ENCODE data around the gene MIF.

The MIF gene

DNA sequence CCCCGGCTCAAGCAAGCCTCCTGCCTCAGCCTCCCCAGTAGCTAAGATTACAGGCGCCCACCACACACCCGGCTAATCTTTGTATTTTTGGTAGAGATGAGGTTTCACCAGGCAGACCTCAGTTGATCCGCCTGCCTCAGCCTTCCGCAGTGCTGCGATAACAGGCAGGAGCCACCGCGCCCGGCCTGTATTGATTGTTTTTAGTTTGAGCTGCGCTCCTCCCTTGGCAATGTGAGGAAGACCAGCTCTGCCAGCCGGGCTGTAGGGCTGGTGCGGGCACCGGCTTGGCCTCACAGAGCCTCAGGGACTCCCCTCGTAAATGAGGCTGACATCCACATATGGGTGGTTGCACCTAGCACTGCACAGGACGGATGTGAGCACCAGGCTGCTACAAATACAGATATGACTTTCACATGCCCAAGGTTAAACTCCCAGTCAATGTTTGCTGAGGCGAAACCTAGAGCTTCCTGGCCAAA is 44.0 kb upstream of the MIF start:
- Histone ChIP-seq H3K27me3 (ENCODE audit: low read depth, low read length) (0 out of 2 replicates have a peak, but pooled peaks cover 3% of the 10 kb centered on the region), H3K9ac (ENCODE audit: low read length) (peak overlapping the region; percentile 43), H3K27ac (ENCODE audit: low read length) (peak overlapping the region; percentile 6; the same call in 1 of the 2 replicates), H3K4me2 (ENCODE audit: low read length) (peak overlapping the region; percentile 95), H3K4me3 (ENCODE audit: low read length) (peak overlapping the region; percentile 76), H4K20me1 (ENCODE audit: insufficient read depth, low read length) (no peaks in the 10 kb centered on the region), H2AFZ (ENCODE audit: low read depth, low read length) (peak overlapping the region; percentile 60; the same call in 1 of the 2 replicates), H3K4me1 (ENCODE audit: low read length) (peaks cover 56% of the 10 kb centered on the region), H3K9me3 (ENCODE audit: insufficient read depth, low read length) (no peaks in the 10 kb centered on the region), H3K79me2 (ENCODE audit: low read length) (no peaks in the 10 kb centered on the region), H3K36me3 (replicated peaks; ENCODE audit: low read depth, low read length) (no peaks in the 10 kb centered on the region)
- TF ChIP-seq, protein P1, sequence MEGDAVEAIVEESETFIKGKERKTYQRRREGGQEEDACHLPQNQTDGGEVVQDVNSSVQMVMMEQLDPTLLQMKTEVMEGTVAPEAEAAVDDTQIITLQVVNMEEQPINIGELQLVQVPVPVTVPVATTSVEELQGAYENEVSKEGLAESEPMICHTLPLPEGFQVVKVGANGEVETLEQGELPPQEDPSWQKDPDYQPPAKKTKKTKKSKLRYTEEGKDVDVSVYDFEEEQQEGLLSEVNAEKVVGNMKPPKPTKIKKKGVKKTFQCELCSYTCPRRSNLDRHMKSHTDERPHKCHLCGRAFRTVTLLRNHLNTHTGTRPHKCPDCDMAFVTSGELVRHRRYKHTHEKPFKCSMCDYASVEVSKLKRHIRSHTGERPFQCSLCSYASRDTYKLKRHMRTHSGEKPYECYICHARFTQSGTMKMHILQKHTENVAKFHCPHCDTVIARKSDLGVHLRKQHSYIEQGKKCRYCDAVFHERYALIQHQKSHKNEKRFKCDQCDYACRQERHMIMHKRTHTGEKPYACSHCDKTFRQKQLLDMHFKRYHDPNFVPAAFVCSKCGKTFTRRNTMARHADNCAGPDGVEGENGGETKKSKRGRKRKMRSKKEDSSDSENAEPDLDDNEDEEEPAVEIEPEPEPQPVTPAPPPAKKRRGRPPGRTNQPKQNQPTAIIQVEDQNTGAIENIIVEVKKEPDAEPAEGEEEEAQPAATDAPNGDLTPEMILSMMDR (IDR thresholded peaks at IDR 0.05; ENCODE audit: low read depth, low read length) = no peak
- TF ChIP-seq EZH2phosphoT487 (IDR thresholded peaks at IDR 0.05; ENCODE audit: low read depth) = no peak

DNA sequence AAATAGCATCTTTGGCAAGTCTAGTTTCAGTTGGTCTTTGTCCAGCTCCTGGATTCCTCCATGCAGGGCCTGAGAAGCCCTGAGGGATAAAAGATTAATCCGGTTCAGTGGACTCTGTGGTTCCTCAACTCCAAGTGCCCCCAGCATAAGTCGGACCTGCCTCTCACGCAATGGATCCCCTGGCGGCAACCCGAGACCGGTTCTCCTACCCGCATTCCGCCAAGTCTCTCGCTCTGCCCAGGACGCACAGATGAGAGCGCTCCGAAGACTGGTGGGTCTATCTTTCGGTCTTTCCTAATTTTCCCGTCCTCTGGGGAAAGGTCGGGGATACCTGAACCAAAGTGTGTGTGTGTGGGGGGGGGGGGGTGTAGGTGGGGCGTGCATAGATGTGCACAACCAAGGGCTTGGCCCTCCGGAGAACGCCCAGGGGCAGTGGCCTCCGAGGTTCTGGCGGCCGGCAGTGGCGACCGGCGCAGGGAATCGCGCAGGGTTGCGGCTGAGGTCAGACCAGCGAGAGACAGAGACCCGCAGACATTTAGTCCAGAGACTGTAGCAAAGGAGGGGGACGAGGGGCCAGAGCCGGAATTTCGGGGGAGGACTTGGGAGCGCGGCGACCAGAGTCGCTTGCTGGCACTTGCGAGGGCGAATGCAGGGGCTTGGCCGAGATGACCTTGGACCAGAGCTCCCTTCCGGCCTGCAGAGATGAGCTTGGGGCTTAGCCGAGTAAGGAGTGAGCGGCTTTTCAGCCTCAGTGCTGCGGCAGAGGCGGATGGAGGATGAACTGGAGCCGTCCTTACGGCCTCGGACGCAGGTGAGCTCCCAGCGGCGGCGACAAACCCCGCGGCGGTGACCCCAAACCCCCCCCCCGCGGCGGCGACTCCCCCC is 37.2 kb upstream of the MIF start:
- H4K20me1 ChIP-seq (ENCODE audit: insufficient read depth, low read length) = no peaks in the 10 kb centered on the region
- no peaks in the 10 kb centered on the region for H3K27me3 ChIP-seq (ENCODE audit: low read depth, low read length)
- H3K36me3 ChIP-seq (replicated peaks; ENCODE audit: low read depth, low read length) = no peaks in the 10 kb centered on the region
- H3K4me1 ChIP-seq (ENCODE audit: low read length) = peaks cover 9% of the 10 kb centered on the region
- H3K4me2 ChIP-seq (ENCODE audit: low read length) = peak overlapping the region; percentile 93
- peak overlapping the region; percentile 73 for H3K27ac ChIP-seq (ENCODE audit: low read length)
- no peaks in the 10 kb centered on the region for H3K79me2 ChIP-seq (ENCODE audit: low read length)
- H3K4me3 ChIP-seq (ENCODE audit: low read length) = peak overlapping the region; percentile 91
- peak overlapping the region; percentile 77 for H2AFZ ChIP-seq (ENCODE audit: low read depth, low read length)
- no peak for TF ChIP-seq EZH2phosphoT487 (IDR thresholded peaks at IDR 0.05; ENCODE audit: low read depth)
- TF ChIP-seq, protein P1 (IDR thresholded peaks at IDR 0.05; ENCODE audit: low read depth, low read length) = no peak
- no peaks in the 10 kb centered on the region for H3K9me3 ChIP-seq (ENCODE audit: insufficient read depth, low read length)
- peak overlapping the region; percentile 83 for H3K9ac ChIP-seq (ENCODE audit: low read length)

DNA sequence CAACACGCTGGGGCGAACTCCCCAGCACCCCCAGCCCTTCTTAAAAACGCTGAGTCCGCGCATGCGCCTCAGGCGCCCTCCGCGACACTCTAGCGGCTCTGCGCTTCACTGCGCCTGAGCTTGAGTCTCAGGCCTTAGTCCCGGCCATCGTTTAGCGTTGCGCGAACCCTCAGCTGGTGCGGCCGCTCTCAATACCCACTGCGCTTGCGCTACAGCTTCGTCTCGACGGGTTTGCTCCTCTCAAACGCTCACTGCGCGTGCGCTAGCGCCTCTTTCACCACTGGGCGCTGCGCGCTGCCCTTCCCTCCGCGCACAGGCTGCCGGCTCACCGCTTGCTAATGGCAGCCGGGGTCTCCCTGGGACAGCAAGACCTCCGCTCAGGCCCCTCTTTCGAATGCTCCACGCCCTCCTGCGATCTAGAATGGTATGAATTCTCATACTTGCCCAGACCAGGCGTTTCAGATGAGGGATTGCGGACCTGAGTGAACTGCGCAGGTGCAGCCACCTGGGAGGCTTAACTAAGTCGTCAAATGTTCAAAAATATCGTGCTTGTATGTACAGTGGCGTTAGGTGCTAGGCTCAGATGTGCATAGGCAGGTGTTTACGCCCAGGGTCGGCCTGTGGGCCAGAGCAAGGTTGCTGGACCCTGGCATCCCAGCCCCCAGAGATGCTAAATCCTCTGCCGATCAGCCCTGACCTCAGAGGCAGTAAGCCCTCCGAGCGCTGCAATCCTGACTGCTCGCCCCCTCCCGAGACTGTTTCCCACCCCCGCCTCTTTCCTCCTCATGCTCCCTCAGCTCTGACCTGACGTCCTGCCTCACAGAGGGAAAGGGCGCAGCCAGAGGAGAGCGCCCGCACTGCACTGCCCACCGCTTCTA is 36.3 kb upstream of the MIF start, which contains the start of gene SLC2A11:
SLC2A11 (plus strand) TSS at position 270 of the 878 bp plus-strand sequence; CDS start at position 395, 125 bp downstream.
- H3K36me3 ChIP-seq (replicated peaks; ENCODE audit: low read depth, low read length) = no peaks in the 10 kb centered on the region
- H3K9ac ChIP-seq (ENCODE audit: low read length) = peak within 1 kb of the TSS; percentile 85
- TF ChIP-seq, protein P1 (IDR thresholded peaks at IDR 0.05; ENCODE audit: low read depth, low read length) = peak; percentile 31
- TF ChIP-seq EZH2phosphoT487 (IDR thresholded peaks at IDR 0.05; ENCODE audit: low read depth) = no peak
- peak within 1 kb of the TSS; percentile 73 for H3K27ac ChIP-seq (ENCODE audit: low read length)
- H3K27me3 ChIP-seq (ENCODE audit: low read depth, low read length) = no peaks in the 10 kb centered on the region
- peak within 1 kb of the TSS; percentile 96 for H2AFZ ChIP-seq (ENCODE audit: low read depth, low read length)
- H3K4me3 ChIP-seq (ENCODE audit: low read length) = peak within 1 kb of the TSS; percentile 91
- no peaks in the 10 kb centered on the region for H4K20me1 ChIP-seq (ENCODE audit: insufficient read depth, low read length)
- H3K4me1 ChIP-seq (ENCODE audit: low read length) = peaks cover 9% of the 10 kb centered on the region
- peak within 1 kb of the TSS; percentile 93 for H3K4me2 ChIP-seq (ENCODE audit: low read length)
- no peaks in the 10 kb centered on the region for H3K9me3 ChIP-seq (ENCODE audit: insufficient read depth, low read length)
- no peaks in the 10 kb centered on the region for H3K79me2 ChIP-seq (ENCODE audit: low read length)

Data from OCI-LY3 (cell line).